Uterus (tissue), 4 donors: Measurements from ENCODE around the gene USP9X. TPM values are rescaled to one million over a fixed set of nuclear protein-coding genes. Genes with fewer than 3 reads are reported as not detected.

ENCODE experiments used
- DNase-seq, 2 donors: peaks; one replicate each; pipeline ENCODE4 v3.0.0-alpha.2; 2019 to 2020
- H3K27ac ChIP-seq, 2 donors: fragments of 200-600 bp; sonication (generic); 1 replicate in 1 of 2; 2 replicates in 1 of 2; pipeline ENCODE4 v1.5.1; 2016 to 2018
- H3K27me3 ChIP-seq, 2 donors: fragments of 200-600 bp; sonication (generic); one replicate each; pipeline ENCODE4 v1.5.1; 2018 to 2019; ENCODE audit warnings: control low read depth in 1 of 2
- H3K36me3 ChIP-seq, 2 donors: fragments of 200-600 bp; sonication (generic); one replicate each; pipeline ENCODE4 v1.5.1; 2019; ENCODE audit warnings: control low read depth in 1 of 2
- H3K4me1 ChIP-seq, 2 donors: fragments of 200-600 bp; sonication (generic); one replicate each; pipeline ENCODE4 v1.5.1; 2018 to 2019; ENCODE audit warnings: control low read depth in 1 of 2
- H3K4me3 ChIP-seq, 2 donors: fragments of 200-600 bp; sonication (generic); 1 replicate in 1 of 2; 2 replicates in 1 of 2; pipeline ENCODE4 v1.5.1; 2018 to 2019; ENCODE audit warnings: mild to moderate bottlenecking in 1 of 2
- H3K9me3 ChIP-seq, 2 donors: fragments of 200-600 bp; sonication (generic); one replicate each; pipeline ENCODE4 v1.5.1; 2019; ENCODE audit warnings: control low read depth in 1 of 2
- CTCF ChIP-seq, 4 experiments: fragments of 200-600 bp in 2 of 4; fragments of 450-650 bp in 2 of 4; sonication (generic) in 2 of 4; IDR thresholded peaks; one replicate each; pipeline ENCODE4 v1.5.1; 2016 to 2019; ENCODE audit warnings: antibody characterized with exemption in 4 of 4, mild to moderate bottlenecking in 2 of 4, moderate library complexity in 1 of 4
- POLR2A ChIP-seq, 2 donors: fragments of 450-650 bp; IDR thresholded peaks; one replicate each; pipeline ENCODE4 v1.6.1; 2016; ENCODE audit warnings: antibody characterized with exemption in 2 of 2, mild to moderate bottlenecking in 1 of 2, moderate library complexity in 1 of 2
- intact Hi-C: fragments of 100-400 bp; cut with DNase I; formaldehyde crosslinking; loops from one replicate; pipeline ENCODE4 v1.15.1; 2023; ENCODE audit warnings: low total_unique reads
- total RNA-seq, 4 donors: library from RNA; depleted of rRNA in 3 of 4; stranded (reverse); fragments of >200 nt in 3 of 4; gene quantifications; one replicate each; pipeline versions ENCODE4 v1.1.0 to v1.2.4, GENCODE V29; 2014 to 2023
- donor health status: DM: yes; HTN: yes; CAD: no.

USP9X gene
- total RNA-seq, 4 donors from 2014 or later, result 32.1 to 167 (median 78.7) TPM

GRCh38 chrX:41085878-41086626 lies 807 bp downstream of the USP9X start:
- no peak for TF ChIP-seq CTCF (IDR thresholded peaks at IDR 0.05)
- no peak for TF ChIP-seq POLR2A (IDR thresholded peaks at IDR 0.05)
- Histone ChIP-seq H3K9me3 (no peaks in the 10 kb centered on the region), H3K36me3 (no peaks in the 10 kb centered on the region), H3K4me3 (peak overlapping the region; percentile 86 to 92), H3K27me3 (no peaks in the 10 kb centered on the region), H3K4me1 (no peaks in the 10 kb centered on the region), H3K27ac (peak overlapping the region; percentile 94 to 100)
- intact Hi-C loops, result no loop called here
- peak; percentile 60 to 69 for DNase-seq

GRCh38 chrX:41086627-41086932 lies 1.3 kb downstream of the USP9X start:
- no peaks in the 10 kb centered on the region for H3K36me3 ChIP-seq
- H3K27me3 ChIP-seq, result no peaks in the 10 kb centered on the region
- TF ChIP-seq POLR2A (IDR thresholded peaks at IDR 0.05) (no peak), CTCF (IDR thresholded peaks at IDR 0.05) (no peak)
- H3K4me3 ChIP-seq, result peak overlapping the region; percentile 86 to 92
- no peaks in the 10 kb centered on the region for H3K4me1 ChIP-seq
- H3K27ac ChIP-seq, result peak overlapping the region; percentile 94 to 100
- no peaks in the 10 kb centered on the region for H3K9me3 ChIP-seq
- DNase-seq, result no peak
- intact Hi-C loops, result no loop called here

GRCh38 chrX:41087201-41087600 lies 2.0 kb downstream of the USP9X start:
- Histone ChIP-seq H3K4me3 (peak overlapping the region; percentile 86 to 92), H3K36me3 (no peaks in the 10 kb centered on the region), H3K27ac (peak overlapping the region; percentile 94 to 100), H3K27me3 (no peaks in the 10 kb centered on the region), H3K9me3 (no peaks in the 10 kb centered on the region), H3K4me1 (no peaks in the 10 kb centered on the region)
- DNase-seq, result no peak
- no peak for TF ChIP-seq CTCF (IDR thresholded peaks at IDR 0.05)
- TF ChIP-seq POLR2A (IDR thresholded peaks at IDR 0.05), result no peak
- intact Hi-C loops, result no loop called here

GRCh38 chrX:41090568-41091238 lies 5.5 kb downstream of the USP9X start:
- intact Hi-C loops, result no loop called here
- no peaks in the 10 kb centered on the region for H3K4me1 ChIP-seq
- no peaks in the 10 kb centered on the region for H3K27me3 ChIP-seq
- H3K4me3 ChIP-seq, result no peak overlapping the region
- TF ChIP-seq POLR2A (IDR thresholded peaks at IDR 0.05) (no peak), CTCF (IDR thresholded peaks at IDR 0.05) (no peak)
- no peaks in the 10 kb centered on the region for H3K9me3 ChIP-seq
- no peak overlapping the region for H3K27ac ChIP-seq
- no peaks in the 10 kb centered on the region for H3K36me3 ChIP-seq
- DNase-seq, result no peak

- intact Hi-C loops, result no loop called here
- H3K27ac ChIP-seq, result no peak overlapping the region
- H3K4me1 ChIP-seq, result peaks cover 0 to 8% of the 10 kb centered on the region in 2 donors
- H3K4me3 ChIP-seq, result no peak overlapping the region
- no peaks in the 10 kb centered on the region for H3K9me3 ChIP-seq
- H3K36me3 ChIP-seq, result no peaks in the 10 kb centered on the region
- no peaks in the 10 kb centered on the region for H3K27me3 ChIP-seq
- DNase-seq, result no peak
- TF ChIP-seq CTCF (IDR thresholded peaks at IDR 0.05), result no peak
- TF ChIP-seq POLR2A (IDR thresholded peaks at IDR 0.05), result no peak
Observed at GRCh38 chrX:41092776-41093175, 7.5 kb downstream of the USP9X start.
